GM18507 (cell line): Measurements from ENCODE around the gene LDLRAP1.
"Not testable (repeated sequence)": the region's sequence is repeated elsewhere in the genome, so short reads cannot be mapped to it uniquely, and the experiment has no call there.

Experiments
- DNase-seq: peaks from one replicate; pipeline ENCODE4 v3.0.0; 2011; ENCODE audit warnings: low read depth; ENCODE audit not compliant: insufficient read length; ENCODE audit errors: extremely low spot score
- FAIRE-seq: peaks from 2 replicates; lab custom pipeline; 2011; peaks lifted over from hg19 to GRCh38; lab: Jason Lieb, UNC

The LDLRAP1 gene

GRCh38 chr1:25543425-25544242 is at the start of gene LDLRAP1:
Gene LDLRAP1, plus strand, starts transcription at chr1:25543606. Its CDS starts 93 bp downstream, at chr1:25543699.
- peak; percentile 76 for FAIRE-seq
- peak; percentile 79 for DNase-seq

GRCh38 chr1:25494952-25495351 is 48.5 kb upstream of the LDLRAP1 start:
- DNase-seq (no peak), FAIRE-seq (no peak)

GRCh38 chr1:25500694-25501093 is 42.7 kb upstream of the LDLRAP1 start:
- no peak for FAIRE-seq
- DNase-seq: no peak

- FAIRE-seq (no peak), DNase-seq (no peak)
Measured at GRCh38 chr1:25501235-25502058, 42.0 kb upstream of the LDLRAP1 start.

GRCh38 chr1:25502957-25503356 is 40.4 kb upstream of the LDLRAP1 start:
- no peak for DNase-seq
- FAIRE-seq: no peak

- no peak for DNase-seq
Measured at GRCh38 chr1:25503551-25504426, 39.6 kb upstream of the LDLRAP1 start.

GRCh38 chr1:25504706-25505595 is 38.5 kb upstream of the LDLRAP1 start:
- DNase-seq (no peak), FAIRE-seq (no peak)

More at GRCh38 chr1:25503551-25504426, 39.6 kb upstream of the LDLRAP1 start:
- FAIRE-seq: peak; percentile 59

GRCh38 chr1:25505656-25506385 is 37.6 kb upstream of the LDLRAP1 start:
- no peak for FAIRE-seq
- DNase-seq: no peak

GRCh38 chr1:25506566-25507463 is 36.6 kb upstream of the LDLRAP1 start:
- not testable (repeated sequence) for DNase-seq, FAIRE-seq

- FAIRE-seq (no peak), DNase-seq (no peak)
Measured at GRCh38 chr1:25513666-25514065, 29.7 kb upstream of the LDLRAP1 start.

- no peak for DNase-seq
- no peak for FAIRE-seq
Measured at GRCh38 chr1:25515033-25515432, 28.4 kb upstream of the LDLRAP1 start.

GRCh38 chr1:25516686-25517085 is 26.7 kb upstream of the LDLRAP1 start:
- no peak for DNase-seq
- FAIRE-seq: no peak

GRCh38 chr1:25517476-25518394 is 25.7 kb upstream of the LDLRAP1 start:
- DNase-seq (no peak), FAIRE-seq (no peak)

- FAIRE-seq (no peak), DNase-seq (no peak)
Measured at GRCh38 chr1:25519624-25520023, 23.8 kb upstream of the LDLRAP1 start.

GRCh38 chr1:25520446-25521061 is 22.9 kb upstream of the LDLRAP1 start:
- FAIRE-seq: peak; percentile 86
- DNase-seq: no peak
